Activated gamma-delta T cell treated with Interleukin-2 at 50 U/mL for 16 hours (primary cell): ENCODE results near the gene DMD.

Experiments used
- DNase-seq: peaks from one replicate; pipeline ENCODE4 v3.0.0-alpha.2; 2020

Gene DMD

GRCh38 chrX:31832263-31832662 lies 1379.1 kb downstream of the DMD start:
- no peak for DNase-seq

- no peak for DNase-seq
Observed at GRCh38 chrX:31820430-31821210, 1390.7 kb downstream of the DMD start.

- no peak for DNase-seq
Observed at GRCh38 chrX:31819455-31819854, 1391.9 kb downstream of the DMD start.

GRCh38 chrX:31811106-31811505 lies 1400.2 kb downstream of the DMD start:
- no peak for DNase-seq

GRCh38 chrX:31808357-31808756 lies 1403.0 kb downstream of the DMD start:
- no peak for DNase-seq

GRCh38 chrX:31807165-31807564 lies 1404.2 kb downstream of the DMD start:
- no peak for DNase-seq

GRCh38 chrX:31805781-31806180 lies 1405.6 kb downstream of the DMD start:
- DNase-seq = no peak

GRCh38 chrX:31800219-31800618 lies 1411.1 kb downstream of the DMD start:
- DNase-seq = no peak

- DNase-seq = no peak
Observed at GRCh38 chrX:31796624-31797023, 1414.7 kb downstream of the DMD start.

GRCh38 chrX:31747411-31747810 lies 1463.9 kb downstream of the DMD start:
- no peak for DNase-seq

GRCh38 chrX:31743004-31743403 lies 1468.3 kb downstream of the DMD start:
- DNase-seq = no peak

GRCh38 chrX:31717474-31717873 lies 1493.9 kb downstream of the DMD start:
- no peak for DNase-seq

- DNase-seq = no peak
Observed at GRCh38 chrX:31715675-31716074, 1495.7 kb downstream of the DMD start.

- DNase-seq = no peak
Observed at GRCh38 chrX:31714797-31715196, 1496.6 kb downstream of the DMD start.

GRCh38 chrX:31713120-31713519 lies 1498.2 kb downstream of the DMD start:
- DNase-seq = no peak

- no peak for DNase-seq
Observed at GRCh38 chrX:31711166-31711565, 1500.2 kb downstream of the DMD start.

- DNase-seq = no peak
Observed at GRCh38 chrX:31708116-31708515, 1503.2 kb downstream of the DMD start.

- DNase-seq = no peak
Observed at GRCh38 chrX:31706466-31706865, 1504.9 kb downstream of the DMD start.

GRCh38 chrX:31705816-31706215 lies 1505.5 kb downstream of the DMD start:
- DNase-seq = no peak

GRCh38 chrX:31704938-31705337 lies 1506.4 kb downstream of the DMD start:
- DNase-seq = no peak

GRCh38 chrX:31702222-31702621 lies 1509.1 kb downstream of the DMD start:
- DNase-seq = no peak

GRCh38 chrX:31697294-31697916 lies 1513.9 kb downstream of the DMD start:
- no peak for DNase-seq

GRCh38 chrX:31679861-31680260 lies 1531.5 kb downstream of the DMD start:
- DNase-seq = no peak

- DNase-seq = no peak
Observed at GRCh38 chrX:31670245-31670644, 1541.1 kb downstream of the DMD start.

GRCh38 chrX:31665454-31665853 lies 1545.9 kb downstream of the DMD start:
- no peak for DNase-seq
